ENCODE data around the gene CCL15. TPM values are rescaled to one million over a fixed set of nuclear protein-coding genes. Genes with fewer than 3 reads are reported as not detected.

The CCL15 gene
- total and polyA plus RNA-seq, 2 of the 13 experiments (the other 11 are each of a cell fraction or from before 2014, with no cell fraction given), result 29.2 to 45.9 TPM

DNA sequence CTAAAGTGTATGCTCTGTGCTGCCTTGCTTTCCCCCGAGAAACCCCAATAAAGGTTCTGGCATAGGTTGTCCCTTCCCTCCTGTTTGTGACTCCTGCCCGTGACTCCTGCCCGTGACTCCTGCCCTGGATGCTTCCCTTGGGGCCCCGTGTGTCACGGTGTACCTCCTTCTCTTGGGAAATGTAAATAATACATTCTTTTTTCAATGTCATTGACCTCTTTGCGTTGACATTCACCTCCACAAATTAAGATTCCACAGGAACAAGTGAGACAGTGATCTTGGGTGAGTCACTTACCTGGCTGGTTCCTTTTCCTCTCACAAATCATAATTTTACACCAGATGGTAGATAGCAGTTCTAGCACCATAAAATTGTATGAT is 632 bp downstream of the CCL15 start (continued):
- TF ChIP-seq, protein P1, sequence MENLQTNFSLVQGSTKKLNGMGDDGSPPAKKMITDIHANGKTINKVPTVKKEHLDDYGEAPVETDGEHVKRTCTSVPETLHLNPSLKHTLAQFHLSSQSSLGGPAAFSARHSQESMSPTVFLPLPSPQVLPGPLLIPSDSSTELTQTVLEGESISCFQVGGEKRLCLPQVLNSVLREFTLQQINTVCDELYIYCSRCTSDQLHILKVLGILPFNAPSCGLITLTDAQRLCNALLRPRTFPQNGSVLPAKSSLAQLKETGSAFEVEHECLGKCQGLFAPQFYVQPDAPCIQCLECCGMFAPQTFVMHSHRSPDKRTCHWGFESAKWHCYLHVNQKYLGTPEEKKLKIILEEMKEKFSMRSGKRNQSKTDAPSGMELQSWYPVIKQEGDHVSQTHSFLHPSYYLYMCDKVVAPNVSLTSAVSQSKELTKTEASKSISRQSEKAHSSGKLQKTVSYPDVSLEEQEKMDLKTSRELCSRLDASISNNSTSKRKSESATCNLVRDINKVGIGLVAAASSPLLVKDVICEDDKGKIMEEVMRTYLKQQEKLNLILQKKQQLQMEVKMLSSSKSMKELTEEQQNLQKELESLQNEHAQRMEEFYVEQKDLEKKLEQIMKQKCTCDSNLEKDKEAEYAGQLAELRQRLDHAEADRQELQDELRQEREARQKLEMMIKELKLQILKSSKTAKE (CRISPR knock-in tag; IDR thresholded peaks at IDR 0.05; ENCODE audit: borderline replicate concordance), result peak; percentile 68
- no peak for TF ChIP-seq NCOA5 (CRISPR knock-in tag; IDR thresholded peaks at IDR 0.05)
- TF ChIP-seq RFX5 (IDR thresholded peaks at IDR 0.05; ENCODE audit: low read depth, low read length), result no peak
- TF ChIP-seq ZNF674 (CRISPR knock-in tag; IDR thresholded peaks at IDR 0.05; ENCODE audit: low read depth), result no peak
- TF ChIP-seq ZFP62 (CRISPR knock-in tag; IDR thresholded peaks at IDR 0.05), result no peak
- TF ChIP-seq ZFAT (CRISPR knock-in tag; conservative IDR thresholded peaks at IDR 0.05), result no peak
- no peak for TF ChIP-seq ZNF891 (CRISPR knock-in tag; IDR thresholded peaks at IDR 0.05)
- no peak for TF ChIP-seq TCF7L2 (IDR thresholded peaks at IDR 0.05; ENCODE audit: low read depth, low read length)
- TF ChIP-seq ZFP36 (IDR thresholded peaks at IDR 0.05; ENCODE audit: borderline replicate concordance, low read depth, low read length, partially characterized antibody), result no peak
- TF ChIP-seq ZNF224 (CRISPR knock-in tag; IDR thresholded peaks at IDR 0.05), result no peak
- no peak for TF ChIP-seq SRY (CRISPR knock-in tag; IDR thresholded peaks at IDR 0.05)
- TF ChIP-seq, protein P2, sequence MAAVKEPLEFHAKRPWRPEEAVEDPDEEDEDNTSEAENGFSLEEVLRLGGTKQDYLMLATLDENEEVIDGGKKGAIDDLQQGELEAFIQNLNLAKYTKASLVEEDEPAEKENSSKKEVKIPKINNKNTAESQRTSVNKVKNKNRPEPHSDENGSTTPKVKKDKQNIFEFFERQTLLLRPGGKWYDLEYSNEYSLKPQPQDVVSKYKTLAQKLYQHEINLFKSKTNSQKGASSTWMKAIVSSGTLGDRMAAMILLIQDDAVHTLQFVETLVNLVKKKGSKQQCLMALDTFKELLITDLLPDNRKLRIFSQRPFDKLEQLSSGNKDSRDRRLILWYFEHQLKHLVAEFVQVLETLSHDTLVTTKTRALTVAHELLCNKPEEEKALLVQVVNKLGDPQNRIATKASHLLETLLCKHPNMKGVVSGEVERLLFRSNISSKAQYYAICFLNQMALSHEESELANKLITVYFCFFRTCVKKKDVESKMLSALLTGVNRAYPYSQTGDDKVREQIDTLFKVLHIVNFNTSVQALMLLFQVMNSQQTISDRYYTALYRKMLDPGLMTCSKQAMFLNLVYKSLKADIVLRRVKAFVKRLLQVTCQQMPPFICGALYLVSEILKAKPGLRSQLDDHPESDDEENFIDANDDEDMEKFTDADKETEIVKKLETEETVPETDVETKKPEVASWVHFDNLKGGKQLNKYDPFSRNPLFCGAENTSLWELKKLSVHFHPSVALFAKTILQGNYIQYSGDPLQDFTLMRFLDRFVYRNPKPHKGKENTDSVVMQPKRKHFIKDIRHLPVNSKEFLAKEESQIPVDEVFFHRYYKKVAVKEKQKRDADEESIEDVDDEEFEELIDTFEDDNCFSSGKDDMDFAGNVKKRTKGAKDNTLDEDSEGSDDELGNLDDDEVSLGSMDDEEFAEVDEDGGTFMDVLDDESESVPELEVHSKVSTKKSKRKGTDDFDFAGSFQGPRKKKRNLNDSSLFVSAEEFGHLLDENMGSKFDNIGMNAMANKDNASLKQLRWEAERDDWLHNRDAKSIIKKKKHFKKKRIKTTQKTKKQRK (IDR thresholded peaks at IDR 0.05; ENCODE audit: low read length), result no peak
- no peak for TF ChIP-seq SOX6 (IDR thresholded peaks at IDR 0.05)
- TF ChIP-seq SOX6 (CRISPR knock-in tag; IDR thresholded peaks at IDR 0.05), result peak; percentile 78
- TF ChIP-seq, protein P3, sequence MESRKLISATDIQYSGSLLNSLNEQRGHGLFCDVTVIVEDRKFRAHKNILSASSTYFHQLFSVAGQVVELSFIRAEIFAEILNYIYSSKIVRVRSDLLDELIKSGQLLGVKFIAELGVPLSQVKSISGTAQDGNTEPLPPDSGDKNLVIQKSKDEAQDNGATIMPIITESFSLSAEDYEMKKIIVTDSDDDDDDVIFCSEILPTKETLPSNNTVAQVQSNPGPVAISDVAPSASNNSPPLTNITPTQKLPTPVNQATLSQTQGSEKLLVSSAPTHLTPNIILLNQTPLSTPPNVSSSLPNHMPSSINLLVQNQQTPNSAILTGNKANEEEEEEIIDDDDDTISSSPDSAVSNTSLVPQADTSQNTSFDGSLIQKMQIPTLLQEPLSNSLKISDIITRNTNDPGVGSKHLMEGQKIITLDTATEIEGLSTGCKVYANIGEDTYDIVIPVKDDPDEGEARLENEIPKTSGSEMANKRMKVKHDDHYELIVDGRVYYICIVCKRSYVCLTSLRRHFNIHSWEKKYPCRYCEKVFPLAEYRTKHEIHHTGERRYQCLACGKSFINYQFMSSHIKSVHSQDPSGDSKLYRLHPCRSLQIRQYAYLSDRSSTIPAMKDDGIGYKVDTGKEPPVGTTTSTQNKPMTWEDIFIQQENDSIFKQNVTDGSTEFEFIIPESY (CRISPR knock-in tag; IDR thresholded peaks at IDR 0.05), result 0 out of 2 replicates have a peak, but pooled peaks have one; percentile 8
- TF ChIP-seq ZNF777 (CRISPR knock-in tag; IDR thresholded peaks at IDR 0.05), result no peak
- TF ChIP-seq ELF1 (CRISPR knock-in tag; IDR thresholded peaks at IDR 0.05), result no peak
- TF ChIP-seq RORA (CRISPR knock-in tag; IDR thresholded peaks at IDR 0.05), result no peak
- 0 out of 2 replicates have a peak, but pooled peaks have one; percentile 0 for TF ChIP-seq ZNF263 (CRISPR knock-in tag; IDR thresholded peaks at IDR 0.05)
- TF ChIP-seq RBFOX2 (IDR thresholded peaks at IDR 0.05; ENCODE audit: low read depth, low read length), result no peak
- no peak for TF ChIP-seq ZNF790 (CRISPR knock-in tag; IDR thresholded peaks at IDR 0.05; ENCODE audit: borderline replicate concordance)
- TF ChIP-seq AHR (CRISPR knock-in tag; IDR thresholded peaks at IDR 0.05), result no peak
- no peak for TF ChIP-seq ZNF7 (CRISPR knock-in tag; IDR thresholded peaks at IDR 0.05)
- TF ChIP-seq NONO (IDR thresholded peaks at IDR 0.05), result no peak
- TF ChIP-seq NONO (CRISPR knock-in tag; conservative IDR thresholded peaks at IDR 0.05), result no peak
- TF ChIP-seq SCMH1 (CRISPR knock-in tag; IDR thresholded peaks at IDR 0.05; ENCODE audit: borderline replicate concordance), result no peak
- no peak for TF ChIP-seq ZKSCAN1 (IDR thresholded peaks at IDR 0.05; ENCODE audit: low read length)
